ENCODE measurements around the gene CLVS2.

DNA sequence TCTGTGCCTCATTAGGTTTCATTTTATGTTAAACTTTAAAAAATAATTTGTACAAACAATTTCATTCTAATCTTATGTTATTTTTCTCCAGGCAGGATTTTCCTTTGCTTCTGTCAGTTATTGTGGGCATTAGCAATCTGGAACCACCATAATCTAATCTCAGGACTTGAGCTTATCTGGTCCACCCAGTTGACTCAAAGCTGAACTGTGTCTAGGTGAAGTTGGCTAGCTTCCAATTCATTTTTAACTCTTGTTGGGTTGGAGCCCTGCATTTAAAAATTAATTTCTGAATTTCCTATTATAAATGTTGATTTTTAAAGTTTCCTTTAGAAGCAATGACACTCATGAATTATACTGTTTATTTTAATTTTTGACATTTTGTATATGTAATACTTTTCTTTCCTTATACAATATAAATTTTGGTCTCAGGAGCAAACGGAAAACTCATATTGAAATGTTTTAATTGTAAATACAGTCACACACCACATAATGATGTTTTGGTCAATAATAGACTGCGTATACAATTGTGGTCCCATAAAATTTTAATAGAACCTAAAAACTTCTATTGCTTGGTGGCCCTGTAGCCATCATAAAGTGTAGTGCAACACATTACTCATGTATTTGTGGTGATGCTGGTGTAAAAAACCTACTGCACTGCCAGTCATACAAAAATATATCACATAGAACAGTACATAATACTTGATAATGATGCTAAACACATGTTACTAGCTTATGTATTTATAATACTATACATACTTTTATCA, 121.3 kb downstream of the CLVS2 start:
- no peak for TF ChIP-seq EZH2 (optimal IDR thresholded peaks at IDR 0.05; ENCODE audit: low read depth, low read length)
- TF ChIP-seq, protein P1, sequence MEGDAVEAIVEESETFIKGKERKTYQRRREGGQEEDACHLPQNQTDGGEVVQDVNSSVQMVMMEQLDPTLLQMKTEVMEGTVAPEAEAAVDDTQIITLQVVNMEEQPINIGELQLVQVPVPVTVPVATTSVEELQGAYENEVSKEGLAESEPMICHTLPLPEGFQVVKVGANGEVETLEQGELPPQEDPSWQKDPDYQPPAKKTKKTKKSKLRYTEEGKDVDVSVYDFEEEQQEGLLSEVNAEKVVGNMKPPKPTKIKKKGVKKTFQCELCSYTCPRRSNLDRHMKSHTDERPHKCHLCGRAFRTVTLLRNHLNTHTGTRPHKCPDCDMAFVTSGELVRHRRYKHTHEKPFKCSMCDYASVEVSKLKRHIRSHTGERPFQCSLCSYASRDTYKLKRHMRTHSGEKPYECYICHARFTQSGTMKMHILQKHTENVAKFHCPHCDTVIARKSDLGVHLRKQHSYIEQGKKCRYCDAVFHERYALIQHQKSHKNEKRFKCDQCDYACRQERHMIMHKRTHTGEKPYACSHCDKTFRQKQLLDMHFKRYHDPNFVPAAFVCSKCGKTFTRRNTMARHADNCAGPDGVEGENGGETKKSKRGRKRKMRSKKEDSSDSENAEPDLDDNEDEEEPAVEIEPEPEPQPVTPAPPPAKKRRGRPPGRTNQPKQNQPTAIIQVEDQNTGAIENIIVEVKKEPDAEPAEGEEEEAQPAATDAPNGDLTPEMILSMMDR (IDR thresholded peaks at IDR 0.05; ENCODE audit: low read length): no peak
- no peak for TF ChIP-seq EZH2phosphoT487 (IDR thresholded peaks at IDR 0.05; ENCODE audit: low read length)

All from MM.1S (cell line).